Mucosa of rectum (tissue), 2 donors: ENCODE measurements around the gene DNAH12.

Source experiments
- H3K27ac ChIP-seq, 2 donors: one replicate each; pipeline ENCODE4 v1.7.0; 2013; ENCODE audit warnings: inconsistent platforms in 2 of 2, low read depth in 2 of 2, low read length in 2 of 2
- H3K27me3 ChIP-seq, 2 donors: one replicate each; pipeline ENCODE4 v1.7.0; 2013; ENCODE audit warnings: low read length in 2 of 2; ENCODE audit not compliant: control insufficient read depth in 2 of 2, insufficient read depth in 2 of 2
- H3K36me3 ChIP-seq, 2 donors: one replicate each; pipeline ENCODE4 v1.7.0; 2013; ENCODE audit warnings: low read length in 2 of 2; ENCODE audit not compliant: control insufficient read depth in 2 of 2, insufficient read depth in 2 of 2
- H3K4me1 ChIP-seq, 2 donors: one replicate each; pipeline ENCODE4 v1.7.0; 2013; ENCODE audit warnings: low read length in 2 of 2, mild to moderate bottlenecking in 1 of 2; ENCODE audit not compliant: control insufficient read depth in 2 of 2, insufficient read depth in 2 of 2
- H3K4me3 ChIP-seq, 2 donors: one replicate each; pipeline ENCODE4 v1.7.0; 2013; ENCODE audit warnings: low read length in 2 of 2
- H3K9ac ChIP-seq, 2 donors: one replicate each; pipeline ENCODE4 v1.7.0; 2013; ENCODE audit warnings: low read length in 2 of 2, low read depth in 1 of 2, mild to moderate bottlenecking in 1 of 2
- H3K9me3 ChIP-seq, 2 donors: one replicate each; pipeline ENCODE4 v1.7.0; 2013; ENCODE audit warnings: low read length in 2 of 2; ENCODE audit not compliant: control insufficient read depth in 2 of 2
- donor health status: healthy.
- donor health status: Normal muscosa, but diverticular disease.

Gene DNAH12

DNA sequence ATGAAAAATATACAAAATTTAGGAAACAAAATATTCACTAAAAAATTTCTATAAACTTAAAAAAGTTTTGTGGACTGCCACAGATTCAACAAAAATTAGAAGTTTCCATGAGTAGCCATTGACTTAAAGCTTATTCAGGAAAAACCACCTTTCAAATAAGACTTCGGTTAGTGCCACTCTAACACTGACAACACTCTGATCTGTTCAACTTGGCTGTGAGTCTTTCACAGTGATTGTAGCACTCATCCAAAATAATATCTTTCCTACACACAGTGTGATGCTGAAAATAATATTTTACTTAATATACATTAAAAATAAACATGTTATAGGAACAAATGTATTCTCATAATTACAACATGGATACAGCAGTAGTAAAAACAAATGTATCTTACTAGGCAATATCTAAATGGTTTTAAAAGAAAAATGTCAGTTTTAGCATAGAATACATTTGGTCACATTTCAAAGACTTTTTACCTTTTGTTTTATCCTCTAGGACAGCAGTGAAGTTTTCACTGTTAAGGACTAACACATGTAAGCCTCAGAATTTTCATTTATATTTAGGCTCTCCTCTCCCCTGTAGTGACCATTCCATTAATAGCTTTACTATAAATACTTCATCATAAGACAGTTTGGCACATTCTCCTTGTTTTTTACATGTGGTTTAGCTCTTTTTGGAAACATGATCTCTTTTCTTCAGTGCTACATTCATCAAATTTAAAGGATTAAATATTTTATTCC, 251.8 kb downstream of the DNAH12 start, which contains the start of gene ASB14:
Gene ASB14 (minus strand): TSS at position 527 of the 738 bp plus-strand sequence. CDS start 652 bp downstream, outside the sequence.
- Histone ChIP-seq H3K27ac (no peak within 1 kb of the TSS), H3K9ac (no peak within 1 kb of the TSS), H3K4me1 (no peaks in the 10 kb centered on the region), H3K4me3 (no peak within 1 kb of the TSS), H3K27me3 (no peaks in the 10 kb centered on the region), H3K36me3 (no peaks in the 10 kb centered on the region), H3K9me3 (no peaks in the 10 kb centered on the region)

DNA sequence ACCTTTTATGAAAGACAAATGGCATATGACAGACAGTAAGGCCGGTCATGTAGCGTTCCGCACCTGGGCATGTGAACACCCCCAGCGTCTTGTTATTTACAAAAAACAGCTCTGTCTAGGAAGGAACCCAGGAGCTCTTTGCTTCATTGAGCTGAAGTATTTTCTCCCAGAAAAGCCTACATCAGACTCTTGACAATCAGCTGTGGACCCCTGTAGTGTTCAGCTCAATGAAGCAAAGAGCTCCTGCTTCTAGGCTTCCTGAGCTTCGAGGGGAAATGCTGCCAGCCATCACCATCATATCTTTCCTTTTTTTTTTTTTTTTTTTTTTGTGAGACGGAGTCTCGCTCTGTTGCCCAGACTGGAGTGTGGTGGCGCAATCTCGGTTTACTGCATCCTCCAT, 255.7 kb downstream of the DNAH12 start:
- no peaks in the 10 kb centered on the region for H3K36me3 ChIP-seq
- no peak overlapping the region for H3K4me3 ChIP-seq
- no peaks in the 10 kb centered on the region for H3K4me1 ChIP-seq
- no peaks in the 10 kb centered on the region for H3K9me3 ChIP-seq
- no peak overlapping the region for H3K9ac ChIP-seq
- no peak overlapping the region for H3K27ac ChIP-seq
- H3K27me3 ChIP-seq = no peaks in the 10 kb centered on the region

DNA sequence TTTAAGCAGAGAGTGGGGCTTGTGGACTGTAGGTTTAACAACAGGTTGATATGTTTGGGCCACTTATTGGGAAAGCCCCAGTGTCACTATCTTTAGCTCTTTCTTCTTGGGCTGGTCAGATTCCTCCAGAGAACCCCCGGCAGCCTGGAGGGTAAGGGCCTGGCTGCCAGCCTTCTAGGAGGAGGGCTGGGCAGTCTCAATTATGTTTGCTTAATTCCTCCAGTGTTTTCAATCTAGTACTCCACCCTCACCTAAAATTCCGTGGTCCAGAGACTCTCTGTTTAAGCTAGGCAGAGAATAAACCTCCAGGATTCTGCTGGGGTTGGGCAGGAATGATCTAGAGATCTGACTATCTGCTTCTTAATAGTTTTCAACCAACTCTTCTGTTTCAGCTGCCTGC, 256.9 kb downstream of the DNAH12 start:
- H3K4me1 ChIP-seq = no peaks in the 10 kb centered on the region
- H3K9me3 ChIP-seq = no peaks in the 10 kb centered on the region
- no peak overlapping the region for H3K9ac ChIP-seq

DNA sequence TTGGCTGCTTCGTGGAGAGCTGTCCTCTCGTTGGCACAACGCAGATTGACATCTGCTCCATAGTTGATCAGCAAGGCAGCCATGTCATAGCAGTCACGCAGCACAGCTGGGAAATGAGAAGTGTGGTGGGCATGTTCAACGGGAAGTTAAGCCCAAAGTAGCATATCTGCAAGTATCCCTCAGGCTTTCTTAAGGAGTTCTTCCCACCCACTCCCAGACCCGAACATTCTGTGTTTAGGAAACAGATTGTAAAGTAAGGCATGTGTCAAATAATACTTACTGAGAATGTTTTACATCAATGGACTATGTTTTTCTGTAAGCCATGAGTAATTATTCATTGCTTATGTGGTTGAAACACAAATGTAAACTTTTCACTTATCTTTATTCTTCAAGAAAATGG, 260.8 kb downstream of the DNAH12 start:
- H3K36me3 ChIP-seq = no peaks in the 10 kb centered on the region
- no peak overlapping the region for H3K9ac ChIP-seq
- no peaks in the 10 kb centered on the region for H3K4me1 ChIP-seq
- peaks cover 0 to 2% of the 10 kb centered on the region in 2 donors for H3K9me3 ChIP-seq
- H3K27me3 ChIP-seq = no peaks in the 10 kb centered on the region
- H3K4me3 ChIP-seq = no peak overlapping the region
- H3K27ac ChIP-seq = no peak overlapping the region

More for the DNA sequence above, 256.9 kb downstream of the DNAH12 start:
- no peak overlapping the region for H3K4me3 ChIP-seq
- no peaks in the 10 kb centered on the region for H3K36me3 ChIP-seq
- H3K27me3 ChIP-seq = no peaks in the 10 kb centered on the region
- no peak overlapping the region for H3K27ac ChIP-seq

DNA sequence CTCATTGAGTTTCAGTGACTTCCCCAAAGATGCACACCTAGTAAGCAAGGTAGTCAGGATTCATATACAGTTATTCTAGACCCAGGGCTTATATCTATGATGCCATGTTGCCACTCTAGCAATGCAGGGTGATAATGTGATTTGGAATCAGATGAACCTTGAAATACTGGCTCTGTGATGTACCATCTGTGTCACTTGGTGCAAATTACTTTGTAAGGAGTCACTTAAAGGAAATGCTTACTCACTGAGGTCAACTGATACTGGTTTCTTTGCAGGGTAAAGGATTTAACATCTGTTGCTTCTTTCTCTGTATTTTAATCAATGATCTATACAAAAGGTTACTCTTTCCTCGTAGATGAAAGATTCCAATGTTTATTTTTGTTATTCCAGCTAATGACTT, 262.4 kb downstream of the DNAH12 start:
- no peak overlapping the region for H3K4me3 ChIP-seq
- peaks cover 0 to 2% of the 10 kb centered on the region in 2 donors for H3K9me3 ChIP-seq
- H3K4me1 ChIP-seq = no peaks in the 10 kb centered on the region
- no peaks in the 10 kb centered on the region for H3K36me3 ChIP-seq
- no peak overlapping the region for H3K9ac ChIP-seq
- H3K27ac ChIP-seq = no peak overlapping the region
- H3K27me3 ChIP-seq = no peaks in the 10 kb centered on the region

DNA sequence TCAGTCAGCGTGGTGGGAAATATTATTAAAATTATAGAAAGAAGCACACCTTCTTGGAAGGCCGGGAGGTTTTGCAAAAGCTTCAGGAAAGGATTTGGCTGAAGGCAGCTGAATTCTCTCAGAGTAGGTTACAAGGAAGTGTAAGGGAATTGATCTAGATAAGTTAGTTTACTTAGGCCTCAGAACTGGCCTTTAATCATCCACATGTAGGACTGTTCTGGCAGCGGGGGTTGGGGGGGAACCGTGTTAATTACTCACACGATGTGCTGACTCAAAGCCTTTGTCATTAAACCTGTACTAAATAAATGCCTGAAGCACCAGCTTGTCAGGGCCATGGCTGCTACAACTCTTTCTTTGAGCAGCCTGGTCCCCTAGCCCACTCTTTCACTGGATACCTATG, 264.5 kb downstream of the DNAH12 start:
- no peak overlapping the region for H3K27ac ChIP-seq
- no peak overlapping the region for H3K9ac ChIP-seq
- no peak overlapping the region for H3K4me3 ChIP-seq
- peaks cover 0 to 2% of the 10 kb centered on the region in 2 donors for H3K36me3 ChIP-seq
- no peaks in the 10 kb centered on the region for H3K4me1 ChIP-seq
- H3K27me3 ChIP-seq = no peaks in the 10 kb centered on the region
- peaks cover 0 to 2% of the 10 kb centered on the region in 2 donors for H3K9me3 ChIP-seq

DNA sequence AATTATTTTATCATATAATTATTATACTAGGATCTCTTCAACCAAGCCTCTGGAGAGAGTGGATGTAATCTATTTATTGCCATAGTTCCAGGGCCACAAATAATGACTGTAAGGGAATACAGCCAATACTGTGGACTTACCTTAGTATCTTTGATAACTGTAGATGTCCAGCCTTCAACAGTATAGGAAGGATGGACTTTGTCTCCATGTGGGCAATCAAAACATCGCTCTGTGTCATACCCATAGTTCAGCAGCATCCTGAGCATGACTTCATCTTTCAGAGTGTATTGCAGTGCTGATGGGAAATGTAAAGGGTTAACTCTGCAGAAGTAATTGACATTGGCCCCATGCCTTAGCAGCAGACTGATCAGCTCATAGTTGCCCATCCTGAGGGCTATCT, 265.9 kb downstream of the DNAH12 start:
- peaks cover 0 to 2% of the 10 kb centered on the region in 2 donors for H3K9me3 ChIP-seq
- no peak overlapping the region for H3K4me3 ChIP-seq
- no peaks in the 10 kb centered on the region for H3K4me1 ChIP-seq
- peaks cover 0 to 5% of the 10 kb centered on the region in 2 donors for H3K36me3 ChIP-seq
- no peak overlapping the region for H3K27ac ChIP-seq
- H3K9ac ChIP-seq = no peak overlapping the region
- no peaks in the 10 kb centered on the region for H3K27me3 ChIP-seq

DNA sequence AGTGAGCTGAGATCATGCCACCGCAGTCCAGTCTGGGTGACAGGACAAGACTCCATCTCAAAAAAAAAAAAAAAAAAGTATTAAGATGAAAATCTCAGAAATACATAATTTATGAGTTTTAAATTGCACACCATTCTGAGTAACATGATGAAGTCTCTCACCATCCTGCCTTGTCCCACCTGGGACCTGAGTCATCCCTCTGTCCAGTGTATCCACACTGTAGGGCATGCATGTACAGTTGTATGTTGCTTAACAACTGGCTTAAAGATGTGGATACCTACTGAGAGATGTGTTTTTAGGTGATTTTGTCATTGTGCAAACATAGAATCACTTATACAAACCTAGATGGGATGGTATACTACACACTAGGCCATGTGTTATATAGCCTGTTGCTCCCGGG, 268.8 kb downstream of the DNAH12 start:
- no peak overlapping the region for H3K4me3 ChIP-seq
- H3K36me3 ChIP-seq = peaks cover 0 to 11% of the 10 kb centered on the region in 2 donors
- H3K27me3 ChIP-seq = no peaks in the 10 kb centered on the region

DNA sequence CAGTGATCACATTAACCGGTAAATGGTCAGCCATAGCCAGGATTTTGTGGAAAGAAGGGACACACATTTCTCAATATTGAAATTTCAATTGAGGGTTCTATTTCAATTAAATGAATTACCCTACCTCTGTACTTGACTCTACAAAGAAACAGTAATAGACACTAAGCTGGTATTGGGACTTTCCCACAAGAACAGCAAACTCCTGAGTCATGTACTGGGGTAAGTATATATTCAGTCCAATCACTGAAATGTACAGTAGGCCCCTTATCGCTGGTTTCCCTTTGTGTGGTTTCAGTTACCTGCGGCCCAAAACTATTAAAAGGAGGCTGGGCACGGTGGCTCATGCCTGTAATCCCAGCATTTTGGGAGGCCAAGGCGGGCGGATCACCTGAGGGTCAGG, 269.3 kb downstream of the DNAH12 start:
- Histone ChIP-seq H3K4me3 (no peak overlapping the region), H3K9ac (no peak overlapping the region), H3K4me1 (no peaks in the 10 kb centered on the region), H3K27ac (no peak overlapping the region), H3K36me3 (peaks cover 1 to 16% of the 10 kb centered on the region in 2 donors), H3K27me3 (no peaks in the 10 kb centered on the region), H3K9me3 (peaks cover 0 to 2% of the 10 kb centered on the region in 2 donors)

More for the DNA sequence above, 268.8 kb downstream of the DNAH12 start:
- H3K4me1 ChIP-seq = no peaks in the 10 kb centered on the region
- H3K27ac ChIP-seq = no peak overlapping the region
- peaks cover 0 to 2% of the 10 kb centered on the region in 2 donors for H3K9me3 ChIP-seq
- H3K9ac ChIP-seq = no peak overlapping the region

DNA sequence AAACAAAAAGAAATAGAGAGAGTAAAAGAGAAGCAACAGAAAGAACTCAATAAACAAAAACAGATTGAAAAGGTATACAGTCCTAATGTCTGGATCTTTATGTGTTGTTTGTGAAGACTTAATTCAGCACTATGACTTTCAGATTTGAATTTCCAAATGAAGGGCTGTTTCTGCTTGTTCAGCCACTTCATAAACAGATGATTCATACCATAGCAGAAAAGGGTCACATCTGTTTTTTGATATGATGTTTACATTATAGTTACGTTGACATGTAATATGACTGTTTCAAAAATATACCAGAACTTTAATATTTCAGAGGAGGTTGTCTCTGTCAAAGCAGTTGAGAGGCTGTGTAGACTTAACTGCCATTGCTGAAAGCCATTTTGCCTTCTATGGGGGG, 275.7 kb downstream of the DNAH12 start:
- Histone ChIP-seq H3K9me3 (no peaks in the 10 kb centered on the region), H3K27ac (no peak overlapping the region), H3K4me3 (no peak overlapping the region), H3K36me3 (peaks cover 23 to 52% of the 10 kb centered on the region in 2 donors), H3K4me1 (no peaks in the 10 kb centered on the region), H3K27me3 (no peaks in the 10 kb centered on the region), H3K9ac (no peak overlapping the region)
